H1 (cell line): ENCODE results near the gene PCDH19. TPM values are rescaled to one million over a fixed set of nuclear protein-coding genes. Genes with fewer than 3 reads are reported as not detected.

ENCODE experiments used
- HDAC2 ChIP-seq, 2 experiments: fragments of 300-600 bp in 1 of 2; sonication (generic) in 1 of 2; IDR thresholded peaks; 2 replicates each; pipeline ENCODE4 v1.6.1; 2011 to 2012; ENCODE audit warnings: low read depth in 2 of 2, low read length in 2 of 2, mild to moderate bottlenecking in 2 of 2, moderate library complexity in 2 of 2, borderline replicate concordance in 1 of 2, inconsistent platforms in 1 of 2
- SP1 ChIP-seq: IDR thresholded peaks from 2 replicates; pipeline ENCODE4 v1.6.1; 2011; ENCODE audit warnings: low read depth, low read length
- YY1 ChIP-seq: IDR thresholded peaks from 2 replicates; pipeline ENCODE4 v1.6.1; 2011; ENCODE audit warnings: low read depth, mild to moderate bottlenecking, low read length
- polyA plus RNA-seq, 7 experiments: library from polyadenylated mRNA; depleted of rRNA in 3 of 7; stranded (reverse) in 5 of 7; unstranded in 2 of 7; fragments of >200 nt in 5 of 7; fragments of 200-250 nt in 2 of 7; gene quantifications; 1 replicate in 5 of 7; 2 replicates in 1 of 7; 4 replicates in 1 of 7; pipeline versions ENCODE4 v1.2.1 to v1.2.3, GENCODE V29; 2011 to 2013; ENCODE audit warnings: missing spikeins in 2 of 7, mixed read lengths in 2 of 7
- total RNA-seq: library from RNA; stranded (reverse); fragmentation: NEBNext Ultra II Directional; extraction: Animal tissue kit (Norgen Biotek cat#: 25700); gene quantifications from 2 replicates; pipeline ENCODE4 v1.2.1, GENCODE V29; 2021
- TF ChIP-seq, protein P1 (sequence below): fragments of 300-600 bp; sonication (generic); IDR thresholded peaks from 2 replicates; pipeline ENCODE4 v1.7.1; 2012; ENCODE audit warnings: low read length, moderate library complexity, mild to moderate bottlenecking, inconsistent platforms; ENCODE audit not compliant: insufficient replicate concordance

The PCDH19 gene
- total and polyA plus RNA-seq, 2 of the 8 experiments (the other 6 are each of a cell fraction or from before 2014, with no cell fraction given) = 0.12 to 1.2 TPM

GRCh38 chrX:100289066-100289558 lies 121.0 kb downstream of the PCDH19 start (continued):
- TF ChIP-seq, protein P1, sequence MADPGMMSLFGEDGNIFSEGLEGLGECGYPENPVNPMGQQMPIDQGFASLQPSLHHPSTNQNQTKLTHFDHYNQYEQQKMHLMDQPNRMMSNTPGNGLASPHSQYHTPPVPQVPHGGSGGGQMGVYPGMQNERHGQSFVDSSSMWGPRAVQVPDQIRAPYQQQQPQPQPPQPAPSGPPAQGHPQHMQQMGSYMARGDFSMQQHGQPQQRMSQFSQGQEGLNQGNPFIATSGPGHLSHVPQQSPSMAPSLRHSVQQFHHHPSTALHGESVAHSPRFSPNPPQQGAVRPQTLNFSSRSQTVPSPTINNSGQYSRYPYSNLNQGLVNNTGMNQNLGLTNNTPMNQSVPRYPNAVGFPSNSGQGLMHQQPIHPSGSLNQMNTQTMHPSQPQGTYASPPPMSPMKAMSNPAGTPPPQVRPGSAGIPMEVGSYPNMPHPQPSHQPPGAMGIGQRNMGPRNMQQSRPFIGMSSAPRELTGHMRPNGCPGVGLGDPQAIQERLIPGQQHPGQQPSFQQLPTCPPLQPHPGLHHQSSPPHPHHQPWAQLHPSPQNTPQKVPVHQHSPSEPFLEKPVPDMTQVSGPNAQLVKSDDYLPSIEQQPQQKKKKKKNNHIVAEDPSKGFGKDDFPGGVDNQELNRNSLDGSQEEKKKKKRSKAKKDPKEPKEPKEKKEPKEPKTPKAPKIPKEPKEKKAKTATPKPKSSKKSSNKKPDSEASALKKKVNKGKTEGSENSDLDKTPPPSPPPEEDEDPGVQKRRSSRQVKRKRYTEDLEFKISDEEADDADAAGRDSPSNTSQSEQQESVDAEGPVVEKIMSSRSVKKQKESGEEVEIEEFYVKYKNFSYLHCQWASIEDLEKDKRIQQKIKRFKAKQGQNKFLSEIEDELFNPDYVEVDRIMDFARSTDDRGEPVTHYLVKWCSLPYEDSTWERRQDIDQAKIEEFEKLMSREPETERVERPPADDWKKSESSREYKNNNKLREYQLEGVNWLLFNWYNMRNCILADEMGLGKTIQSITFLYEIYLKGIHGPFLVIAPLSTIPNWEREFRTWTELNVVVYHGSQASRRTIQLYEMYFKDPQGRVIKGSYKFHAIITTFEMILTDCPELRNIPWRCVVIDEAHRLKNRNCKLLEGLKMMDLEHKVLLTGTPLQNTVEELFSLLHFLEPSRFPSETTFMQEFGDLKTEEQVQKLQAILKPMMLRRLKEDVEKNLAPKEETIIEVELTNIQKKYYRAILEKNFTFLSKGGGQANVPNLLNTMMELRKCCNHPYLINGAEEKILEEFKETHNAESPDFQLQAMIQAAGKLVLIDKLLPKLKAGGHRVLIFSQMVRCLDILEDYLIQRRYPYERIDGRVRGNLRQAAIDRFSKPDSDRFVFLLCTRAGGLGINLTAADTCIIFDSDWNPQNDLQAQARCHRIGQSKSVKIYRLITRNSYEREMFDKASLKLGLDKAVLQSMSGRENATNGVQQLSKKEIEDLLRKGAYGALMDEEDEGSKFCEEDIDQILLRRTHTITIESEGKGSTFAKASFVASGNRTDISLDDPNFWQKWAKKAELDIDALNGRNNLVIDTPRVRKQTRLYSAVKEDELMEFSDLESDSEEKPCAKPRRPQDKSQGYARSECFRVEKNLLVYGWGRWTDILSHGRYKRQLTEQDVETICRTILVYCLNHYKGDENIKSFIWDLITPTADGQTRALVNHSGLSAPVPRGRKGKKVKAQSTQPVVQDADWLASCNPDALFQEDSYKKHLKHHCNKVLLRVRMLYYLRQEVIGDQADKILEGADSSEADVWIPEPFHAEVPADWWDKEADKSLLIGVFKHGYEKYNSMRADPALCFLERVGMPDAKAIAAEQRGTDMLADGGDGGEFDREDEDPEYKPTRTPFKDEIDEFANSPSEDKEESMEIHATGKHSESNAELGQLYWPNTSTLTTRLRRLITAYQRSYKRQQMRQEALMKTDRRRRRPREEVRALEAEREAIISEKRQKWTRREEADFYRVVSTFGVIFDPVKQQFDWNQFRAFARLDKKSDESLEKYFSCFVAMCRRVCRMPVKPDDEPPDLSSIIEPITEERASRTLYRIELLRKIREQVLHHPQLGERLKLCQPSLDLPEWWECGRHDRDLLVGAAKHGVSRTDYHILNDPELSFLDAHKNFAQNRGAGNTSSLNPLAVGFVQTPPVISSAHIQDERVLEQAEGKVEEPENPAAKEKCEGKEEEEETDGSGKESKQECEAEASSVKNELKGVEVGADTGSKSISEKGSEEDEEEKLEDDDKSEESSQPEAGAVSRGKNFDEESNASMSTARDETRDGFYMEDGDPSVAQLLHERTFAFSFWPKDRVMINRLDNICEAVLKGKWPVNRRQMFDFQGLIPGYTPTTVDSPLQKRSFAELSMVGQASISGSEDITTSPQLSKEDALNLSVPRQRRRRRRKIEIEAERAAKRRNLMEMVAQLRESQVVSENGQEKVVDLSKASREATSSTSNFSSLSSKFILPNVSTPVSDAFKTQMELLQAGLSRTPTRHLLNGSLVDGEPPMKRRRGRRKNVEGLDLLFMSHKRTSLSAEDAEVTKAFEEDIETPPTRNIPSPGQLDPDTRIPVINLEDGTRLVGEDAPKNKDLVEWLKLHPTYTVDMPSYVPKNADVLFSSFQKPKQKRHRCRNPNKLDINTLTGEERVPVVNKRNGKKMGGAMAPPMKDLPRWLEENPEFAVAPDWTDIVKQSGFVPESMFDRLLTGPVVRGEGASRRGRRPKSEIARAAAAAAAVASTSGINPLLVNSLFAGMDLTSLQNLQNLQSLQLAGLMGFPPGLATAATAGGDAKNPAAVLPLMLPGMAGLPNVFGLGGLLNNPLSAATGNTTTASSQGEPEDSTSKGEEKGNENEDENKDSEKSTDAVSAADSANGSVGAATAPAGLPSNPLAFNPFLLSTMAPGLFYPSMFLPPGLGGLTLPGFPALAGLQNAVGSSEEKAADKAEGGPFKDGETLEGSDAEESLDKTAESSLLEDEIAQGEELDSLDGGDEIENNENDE = no peak
- TF ChIP-seq SP1 = no peak
- no peak for TF ChIP-seq HDAC2 (IDR thresholded peaks at IDR 0.05; ENCODE audit: borderline replicate concordance in 1 of 2, low read depth in 2 of 2, low read length in 2 of 2)
- no peak for TF ChIP-seq YY1
- TF ChIP-seq, all 59 proteins: peak for 0
